GM21737 (cell line): ENCODE results near the gene CTBP2.

Experiments
- ATAC-seq: cut with Tn5 transposase; IDR thresholded peaks from one replicate; pipeline ENCODE4 v1.9.1; 2021; ENCODE audit warnings: mild to moderate bottlenecking, moderate library complexity; ENCODE audit not compliant: unreplicated experiment

The CTBP2 gene

GRCh38 chr10:125016123-125016522, 144.2 kb downstream of the CTBP2 start:
- no peak for ATAC-seq

GRCh38 chr10:125015356-125015944, 144.9 kb downstream of the CTBP2 start:
- ATAC-seq: no peak

GRCh38 chr10:125014836-125015355, 145.5 kb downstream of the CTBP2 start:
- ATAC-seq: no peak

GRCh38 chr10:125014086-125014830, 146.1 kb downstream of the CTBP2 start:
- ATAC-seq: no peak

GRCh38 chr10:125013529-125013872, 146.9 kb downstream of the CTBP2 start:
- no peak for ATAC-seq

- ATAC-seq: no peak
Measured at GRCh38 chr10:125012851-125013528, 147.4 kb downstream of the CTBP2 start.

- ATAC-seq: no peak
Measured at GRCh38 chr10:125011926-125012705, 148.2 kb downstream of the CTBP2 start.

- ATAC-seq: no peak
Measured at GRCh38 chr10:125011171-125011925, 149.0 kb downstream of the CTBP2 start.

- no peak for ATAC-seq
Measured at GRCh38 chr10:125010362-125010761, 150.0 kb downstream of the CTBP2 start.

- no peak for ATAC-seq
Measured at GRCh38 chr10:125009661-125010161, 150.7 kb downstream of the CTBP2 start.

- no peak for ATAC-seq
Measured at GRCh38 chr10:125008689-125009638, 151.4 kb downstream of the CTBP2 start.

GRCh38 chr10:125007436-125007835, 152.9 kb downstream of the CTBP2 start:
- ATAC-seq: no peak

GRCh38 chr10:125006921-125007426, 153.4 kb downstream of the CTBP2 start:
- no peak for ATAC-seq

- ATAC-seq: no peak
Measured at GRCh38 chr10:125006188-125006680, 154.1 kb downstream of the CTBP2 start.

GRCh38 chr10:125005312-125006187, 154.8 kb downstream of the CTBP2 start:
- no peak for ATAC-seq

- ATAC-seq: no peak
Measured at GRCh38 chr10:125004571-125005311, 155.6 kb downstream of the CTBP2 start.

GRCh38 chr10:125003901-125004467, 156.4 kb downstream of the CTBP2 start:
- no peak for ATAC-seq
